GM12801 (cell line): ENCODE results near the gene NPLOC4.

Experiments
- CTCF ChIP-seq: IDR thresholded peaks from one replicate; pipeline ENCODE4 v1.5.1; 2011; ENCODE audit warnings: control low read depth; ENCODE audit not compliant: insufficient read length; ENCODE audit errors: extremely low read depth

Gene NPLOC4

GRCh38 chr17:81565231-81565630 lies 71.7 kb downstream of the NPLOC4 start:
- no peak for TF ChIP-seq CTCF

GRCh38 chr17:81564778-81565177 lies 72.1 kb downstream of the NPLOC4 start:
- TF ChIP-seq CTCF: no peak

GRCh38 chr17:81563861-81564586 lies 72.9 kb downstream of the NPLOC4 start:
- TF ChIP-seq CTCF: no peak

- no peak for TF ChIP-seq CTCF
These were observed 75.4 kb downstream of the NPLOC4 start for GRCh38 chr17:81561494-81561885.

- TF ChIP-seq CTCF: no peak
These were observed 77.7 kb downstream of the NPLOC4 start for GRCh38 chr17:81558941-81559806.

- no peak for TF ChIP-seq CTCF
These were observed 78.8 kb downstream of the NPLOC4 start for GRCh38 chr17:81558115-81558468.

- no peak for TF ChIP-seq CTCF
These were observed 79.4 kb downstream of the NPLOC4 start for GRCh38 chr17:81557276-81558114.
